ENCODE measurements around the gene DPF3.

DPF3 gene

DNA sequence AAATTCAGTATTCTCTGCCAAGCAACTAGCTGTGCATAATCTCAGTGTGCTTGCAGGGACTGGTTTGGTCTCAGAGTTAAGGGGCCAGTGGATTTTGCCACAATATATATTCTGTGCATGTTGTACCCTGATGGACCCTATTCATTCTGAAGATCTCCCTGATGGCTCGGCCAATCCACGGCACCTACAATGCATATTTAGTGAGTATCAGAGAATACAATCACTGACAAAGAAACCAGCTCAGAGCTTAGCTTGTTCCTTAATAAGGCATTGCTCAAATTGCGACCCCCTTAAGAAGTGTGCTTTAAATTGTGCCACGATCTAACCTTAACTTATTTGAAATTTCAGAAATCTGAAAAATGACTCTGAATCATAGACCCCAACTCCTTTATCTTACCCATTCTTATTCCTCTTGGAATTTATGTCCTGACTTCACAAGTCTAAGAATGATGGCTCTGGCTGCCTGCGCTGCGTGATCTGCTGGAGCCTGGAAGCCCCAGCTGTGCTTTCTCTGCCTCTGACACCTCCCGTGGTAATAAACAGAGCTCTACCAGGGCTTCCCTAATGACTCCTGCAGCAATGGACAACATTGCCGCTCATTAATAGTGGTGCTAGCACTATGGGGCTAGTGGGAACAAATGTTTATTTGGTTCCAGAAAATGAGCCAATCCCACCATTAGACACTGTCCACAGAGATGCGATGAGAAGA, 23.3 kb upstream of the DPF3 start:
- no peaks in the 10 kb centered on the region for H3K9me3 Mint-ChIP-seq
- H3K4me1 Mint-ChIP-seq (ENCODE audit: low read depth) = no peaks in the 10 kb centered on the region
- no peak overlapping the region for H3K4me3 Mint-ChIP-seq
- H3K27me3 Mint-ChIP-seq (ENCODE audit: low read depth) = peaks cover 65% of the 10 kb centered on the region
- H3K36me3 Mint-ChIP-seq (ENCODE audit: low read depth) = no peaks in the 10 kb centered on the region
- no peak overlapping the region for H3K27ac Mint-ChIP-seq

DNA sequence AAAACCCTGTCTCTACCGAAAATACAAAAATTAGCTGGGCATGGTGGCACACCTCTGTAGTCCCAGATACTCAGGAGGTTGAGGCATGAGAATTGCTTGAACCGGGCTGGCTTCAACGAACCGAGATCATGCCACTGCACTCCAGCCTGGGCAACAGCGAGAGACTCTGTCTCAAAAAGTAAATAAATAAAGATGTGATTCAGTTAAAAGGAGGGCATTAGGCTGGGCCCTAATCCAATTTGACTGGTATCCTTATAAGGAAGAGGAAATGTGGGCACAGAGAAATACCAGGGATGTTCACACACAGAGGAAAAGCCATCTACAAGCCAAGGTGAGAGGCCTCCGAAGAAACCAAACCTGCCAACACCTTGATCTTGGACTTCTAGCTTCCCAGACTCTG, 22.3 kb upstream of the DPF3 start:
- no peaks in the 10 kb centered on the region for H3K36me3 Mint-ChIP-seq (ENCODE audit: low read depth)
- H3K27me3 Mint-ChIP-seq (ENCODE audit: low read depth) = peaks cover 62% of the 10 kb centered on the region
- H3K4me1 Mint-ChIP-seq (ENCODE audit: low read depth) = no peaks in the 10 kb centered on the region
- no peak overlapping the region for H3K27ac Mint-ChIP-seq
- no peak overlapping the region for H3K4me3 Mint-ChIP-seq
- no peaks in the 10 kb centered on the region for H3K9me3 Mint-ChIP-seq

- Mint-ChIP-seq H3K4me1 (ENCODE audit: low read depth) (peaks cover 3% of the 10 kb centered on the region), H3K36me3 (ENCODE audit: low read depth) (no peaks in the 10 kb centered on the region), H3K9me3 (no peaks in the 10 kb centered on the region), H3K27ac (no peak overlapping the region), H3K4me3 (no peak overlapping the region), H3K27me3 (ENCODE audit: low read depth) (peaks cover 51% of the 10 kb centered on the region)
Measured at GRCh38 chr14:72913809-72914208, 19.9 kb upstream of the DPF3 start.

DNA sequence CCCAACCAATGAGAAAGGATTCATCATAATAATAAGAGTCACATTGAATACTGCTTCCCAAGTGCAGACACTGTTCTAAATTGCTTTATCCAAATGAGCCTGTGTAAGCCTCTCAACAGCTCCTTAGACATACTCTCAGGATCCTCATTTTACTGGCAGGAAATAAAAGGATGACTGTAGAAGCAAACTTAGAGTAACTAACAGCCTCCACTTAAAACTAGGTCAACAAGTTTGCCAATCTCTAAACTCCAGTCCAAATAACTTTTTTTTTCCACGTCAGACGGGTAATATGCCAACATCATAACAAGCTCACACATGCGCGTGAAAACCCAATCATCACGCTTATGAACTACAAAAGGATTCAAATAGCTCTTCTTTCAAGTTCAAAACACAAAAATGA, 15.3 kb upstream of the DPF3 start:
- peaks cover 33% of the 10 kb centered on the region for H3K27me3 Mint-ChIP-seq (ENCODE audit: low read depth)
- no peak overlapping the region for H3K4me3 Mint-ChIP-seq
- H3K4me1 Mint-ChIP-seq (ENCODE audit: low read depth) = peaks cover 18% of the 10 kb centered on the region
- H3K9me3 Mint-ChIP-seq = no peaks in the 10 kb centered on the region
- no peak overlapping the region for H3K27ac Mint-ChIP-seq
- H3K36me3 Mint-ChIP-seq (ENCODE audit: low read depth) = no peaks in the 10 kb centered on the region

GRCh38 chr14:72907886-72908285, 14.0 kb upstream of the DPF3 start:
- H3K4me3 Mint-ChIP-seq = no peak overlapping the region
- H3K36me3 Mint-ChIP-seq (ENCODE audit: low read depth) = no peaks in the 10 kb centered on the region
- no peaks in the 10 kb centered on the region for H3K9me3 Mint-ChIP-seq
- H3K27me3 Mint-ChIP-seq (ENCODE audit: low read depth) = peaks cover 24% of the 10 kb centered on the region
- peaks cover 22% of the 10 kb centered on the region for H3K4me1 Mint-ChIP-seq (ENCODE audit: low read depth)
- no peak overlapping the region for H3K27ac Mint-ChIP-seq

DNA sequence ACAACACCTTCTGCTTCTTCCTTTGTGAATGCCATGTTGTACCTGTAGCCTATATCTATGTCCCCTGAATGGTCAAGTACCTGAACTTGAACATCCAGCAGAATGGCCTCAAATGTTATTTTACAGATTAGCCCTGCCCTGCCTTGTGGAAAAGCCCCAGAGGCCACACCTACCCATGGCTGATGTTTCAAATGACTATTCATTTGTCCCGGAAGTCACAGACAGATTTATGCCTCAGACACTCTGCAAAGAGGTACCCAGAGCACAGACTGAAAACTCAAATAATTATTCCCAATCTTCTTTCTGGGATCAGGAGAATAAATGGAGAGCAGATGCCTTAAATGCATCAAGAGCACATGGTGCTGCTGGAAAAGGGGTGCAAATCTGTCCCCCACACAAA, 13.0 kb upstream of the DPF3 start:
- Mint-ChIP-seq H3K4me3 (no peak overlapping the region), H3K36me3 (ENCODE audit: low read depth) (no peaks in the 10 kb centered on the region), H3K27ac (peak overlapping the region; percentile 59), H3K9me3 (no peaks in the 10 kb centered on the region), H3K27me3 (ENCODE audit: low read depth) (peaks cover 19% of the 10 kb centered on the region), H3K4me1 (ENCODE audit: low read depth) (peaks cover 22% of the 10 kb centered on the region)

GRCh38 chr14:72906316-72906715, 12.4 kb upstream of the DPF3 start:
- Mint-ChIP-seq H3K27me3 (ENCODE audit: low read depth) (peaks cover 19% of the 10 kb centered on the region), H3K4me3 (no peak overlapping the region), H3K36me3 (ENCODE audit: low read depth) (no peaks in the 10 kb centered on the region), H3K4me1 (ENCODE audit: low read depth) (peaks cover 22% of the 10 kb centered on the region), H3K9me3 (no peaks in the 10 kb centered on the region), H3K27ac (no peak overlapping the region)

DNA sequence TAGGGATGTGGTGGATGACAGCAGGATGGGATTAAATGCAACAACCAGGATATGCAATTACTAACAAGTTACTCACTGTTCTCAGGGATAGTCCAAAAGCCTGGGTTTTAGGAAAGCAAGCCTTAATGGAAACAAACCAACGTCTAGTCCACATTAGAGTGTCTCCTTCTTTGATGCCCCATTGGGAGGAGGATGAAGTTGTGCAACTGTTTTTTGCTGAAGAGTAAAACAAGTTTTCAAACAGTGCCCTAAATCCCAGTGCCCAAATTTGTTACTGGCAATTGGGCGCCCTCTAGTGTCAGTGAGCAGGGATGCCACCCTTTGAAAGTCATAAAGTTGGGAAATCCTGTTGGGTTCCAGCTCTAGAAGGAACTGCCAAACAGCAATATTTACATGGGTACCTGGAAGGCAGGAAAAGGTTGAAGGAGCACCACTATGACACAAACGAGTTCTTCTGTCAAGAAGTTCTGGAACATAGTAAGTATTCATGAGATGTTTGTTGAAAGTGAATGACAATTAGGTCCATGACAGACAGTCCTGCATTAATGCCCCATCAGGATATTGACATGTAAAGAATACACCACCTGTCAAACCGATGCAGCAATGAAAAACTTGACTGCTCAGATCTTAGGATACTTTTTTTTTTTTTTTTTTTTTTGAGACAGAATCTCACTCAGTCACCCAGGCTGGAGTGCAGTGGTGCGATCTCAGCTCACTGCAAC, 11.1 kb upstream of the DPF3 start:
- no peak overlapping the region for H3K27ac Mint-ChIP-seq

DNA sequence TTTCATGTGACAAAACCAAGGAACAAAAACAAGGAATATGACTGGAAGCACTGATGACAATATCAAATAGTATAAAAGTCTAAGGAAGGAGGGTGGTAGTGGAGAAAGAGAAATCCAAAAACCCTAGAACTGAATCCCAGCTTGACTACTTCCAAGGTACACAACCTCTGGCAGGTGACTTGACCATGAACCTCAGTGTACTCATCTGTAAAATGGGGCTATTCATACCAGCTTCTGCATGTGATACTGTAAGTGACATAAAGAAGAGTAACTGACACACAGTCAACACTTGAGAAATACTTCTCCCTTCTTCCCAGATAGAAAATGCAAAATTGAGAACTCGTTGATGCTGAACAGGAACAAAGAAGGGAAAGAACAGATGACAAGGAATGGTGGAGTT, 10.3 kb upstream of the DPF3 start:
- no peak overlapping the region for H3K4me3 Mint-ChIP-seq
- no peaks in the 10 kb centered on the region for H3K36me3 Mint-ChIP-seq (ENCODE audit: low read depth)
- H3K27ac Mint-ChIP-seq = no peak overlapping the region
- H3K9me3 Mint-ChIP-seq = no peaks in the 10 kb centered on the region
- H3K4me1 Mint-ChIP-seq (ENCODE audit: low read depth) = peaks cover 23% of the 10 kb centered on the region
- peaks cover 19% of the 10 kb centered on the region for H3K27me3 Mint-ChIP-seq (ENCODE audit: low read depth)

More for the DNA sequence above, 11.1 kb upstream of the DPF3 start:
- Mint-ChIP-seq H3K27me3 (ENCODE audit: low read depth) (peaks cover 19% of the 10 kb centered on the region), H3K36me3 (ENCODE audit: low read depth) (no peaks in the 10 kb centered on the region), H3K4me3 (no peak overlapping the region), H3K9me3 (no peaks in the 10 kb centered on the region), H3K4me1 (ENCODE audit: low read depth) (peaks cover 22% of the 10 kb centered on the region)

GRCh38 chr14:72903716-72904115, 9.8 kb upstream of the DPF3 start:
- peaks cover 15% of the 10 kb centered on the region for H3K27me3 Mint-ChIP-seq (ENCODE audit: low read depth)
- H3K36me3 Mint-ChIP-seq (ENCODE audit: low read depth) = no peaks in the 10 kb centered on the region
- H3K4me1 Mint-ChIP-seq (ENCODE audit: low read depth) = peaks cover 23% of the 10 kb centered on the region
- no peak overlapping the region for H3K27ac Mint-ChIP-seq
- no peak overlapping the region for H3K4me3 Mint-ChIP-seq
- H3K9me3 Mint-ChIP-seq = no peaks in the 10 kb centered on the region

DNA sequence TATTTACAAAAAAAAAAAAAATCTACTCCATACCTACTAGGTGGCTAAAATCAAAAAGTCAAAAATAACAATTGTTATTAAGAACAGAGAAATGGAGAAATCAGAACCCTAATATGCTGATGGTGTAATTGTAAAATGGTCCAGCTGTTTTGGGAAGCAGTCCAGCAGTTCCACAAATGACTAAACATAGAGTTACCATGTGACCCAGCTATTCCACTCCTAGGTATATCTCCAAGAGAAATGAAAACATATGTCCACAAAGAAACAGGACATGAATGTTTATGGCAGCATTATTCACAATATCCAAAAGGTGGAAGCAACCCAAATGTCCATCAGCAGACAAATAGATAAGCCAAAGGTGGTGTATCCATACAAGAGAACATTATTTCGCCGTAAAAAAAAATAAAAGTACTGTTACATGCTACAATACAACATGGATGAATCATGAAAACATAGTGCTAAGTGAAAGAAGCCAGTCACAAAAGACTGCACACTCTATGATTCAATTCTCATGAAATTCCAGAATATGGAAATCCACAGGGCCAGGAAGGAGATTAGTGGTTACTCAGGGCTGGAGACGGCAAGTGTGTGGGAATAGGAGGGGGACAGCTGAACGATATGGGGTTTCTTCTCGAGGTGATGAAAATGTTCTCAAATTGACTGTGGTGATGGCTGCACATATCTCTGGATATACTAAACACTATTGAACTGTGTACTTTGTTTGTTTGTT, 9.1 kb upstream of the DPF3 start:
- Mint-ChIP-seq H3K9me3 (no peaks in the 10 kb centered on the region), H3K4me1 (ENCODE audit: low read depth) (peaks cover 23% of the 10 kb centered on the region), H3K27me3 (ENCODE audit: low read depth) (peaks cover 15% of the 10 kb centered on the region), H3K36me3 (ENCODE audit: low read depth) (no peaks in the 10 kb centered on the region), H3K27ac (no peak overlapping the region), H3K4me3 (no peak overlapping the region)

DNA sequence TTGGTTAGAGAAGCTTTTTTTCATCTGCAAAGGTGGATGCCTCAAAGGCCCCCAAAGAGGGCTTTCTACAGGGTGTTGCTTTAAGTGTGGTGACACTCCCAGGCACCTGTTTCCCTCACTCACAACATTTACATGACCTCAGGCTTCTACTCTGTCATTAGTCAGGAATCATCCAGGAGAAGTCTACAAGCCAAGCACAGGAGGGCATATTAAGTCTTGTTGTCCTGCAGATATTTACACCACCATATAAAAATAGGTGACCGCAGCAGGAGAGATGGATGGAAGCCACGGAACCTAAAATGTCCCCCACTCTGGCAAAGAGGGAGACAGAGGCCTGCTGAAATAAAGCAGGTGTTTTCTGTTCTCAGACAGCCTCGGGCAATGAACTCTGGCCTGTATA, 7.5 kb upstream of the DPF3 start:
- Mint-ChIP-seq H3K27ac (no peak overlapping the region), H3K36me3 (ENCODE audit: low read depth) (no peaks in the 10 kb centered on the region), H3K9me3 (no peaks in the 10 kb centered on the region), H3K4me3 (no peak overlapping the region), H3K4me1 (ENCODE audit: low read depth) (peaks cover 15% of the 10 kb centered on the region), H3K27me3 (ENCODE audit: low read depth) (peaks cover 19% of the 10 kb centered on the region)

DNA sequence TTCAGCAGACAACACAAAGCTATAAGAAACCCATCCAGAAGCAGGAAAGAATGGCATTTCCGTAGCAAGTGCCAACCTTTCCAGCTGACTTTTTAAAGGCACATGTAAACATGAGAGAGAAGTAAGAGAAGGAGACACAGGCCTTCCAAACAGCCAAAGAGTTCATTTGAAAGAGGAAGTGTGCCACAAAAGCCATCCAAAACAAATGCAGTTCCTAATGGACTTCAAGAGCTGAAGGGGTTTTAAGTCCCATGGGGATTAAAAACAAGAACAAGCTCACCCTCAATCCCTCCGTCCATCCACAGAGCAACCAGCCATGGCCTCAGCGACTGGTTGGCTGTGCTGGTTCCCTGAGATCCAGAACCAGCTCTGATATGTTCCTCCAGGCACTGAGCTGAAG, 4.5 kb upstream of the DPF3 start:
- no peaks in the 10 kb centered on the region for H3K36me3 Mint-ChIP-seq (ENCODE audit: low read depth)
- peaks cover 42% of the 10 kb centered on the region for H3K27me3 Mint-ChIP-seq (ENCODE audit: low read depth)
- no peaks in the 10 kb centered on the region for H3K9me3 Mint-ChIP-seq

GRCh38 chr14:72894623-72895378, 900 bp upstream of the DPF3 start:
- Mint-ChIP-seq H3K4me1 (ENCODE audit: low read depth) (peaks cover 24% of the 10 kb centered on the region), H3K36me3 (ENCODE audit: low read depth) (peaks cover 2% of the 10 kb centered on the region), H3K27ac (no peak overlapping the region), H3K27me3 (ENCODE audit: low read depth) (peaks cover 52% of the 10 kb centered on the region), H3K9me3 (no peaks in the 10 kb centered on the region), H3K4me3 (peak overlapping the region; percentile 87)

More for the DNA sequence above, 4.5 kb upstream of the DPF3 start:
- no peak overlapping the region for H3K27ac Mint-ChIP-seq
- no peak overlapping the region for H3K4me3 Mint-ChIP-seq
- H3K4me1 Mint-ChIP-seq (ENCODE audit: low read depth) = peaks cover 24% of the 10 kb centered on the region

Measured in T-helper 1 cell treated with Interleukin-12 subunit alpha and Interleukin-12 subunit beta and Interleukin-4 antibody, amounts not matched to agents 30 μg/mL and 1 μg/mL, for 36 hours (primary cell).